ENCODE data around the gene SPRING1.
"Not testable (repeated sequence)": the region's sequence is repeated elsewhere in the genome, so short reads cannot be mapped to it uniquely, and the experiment has no call there.

SPRING1 gene

DNA sequence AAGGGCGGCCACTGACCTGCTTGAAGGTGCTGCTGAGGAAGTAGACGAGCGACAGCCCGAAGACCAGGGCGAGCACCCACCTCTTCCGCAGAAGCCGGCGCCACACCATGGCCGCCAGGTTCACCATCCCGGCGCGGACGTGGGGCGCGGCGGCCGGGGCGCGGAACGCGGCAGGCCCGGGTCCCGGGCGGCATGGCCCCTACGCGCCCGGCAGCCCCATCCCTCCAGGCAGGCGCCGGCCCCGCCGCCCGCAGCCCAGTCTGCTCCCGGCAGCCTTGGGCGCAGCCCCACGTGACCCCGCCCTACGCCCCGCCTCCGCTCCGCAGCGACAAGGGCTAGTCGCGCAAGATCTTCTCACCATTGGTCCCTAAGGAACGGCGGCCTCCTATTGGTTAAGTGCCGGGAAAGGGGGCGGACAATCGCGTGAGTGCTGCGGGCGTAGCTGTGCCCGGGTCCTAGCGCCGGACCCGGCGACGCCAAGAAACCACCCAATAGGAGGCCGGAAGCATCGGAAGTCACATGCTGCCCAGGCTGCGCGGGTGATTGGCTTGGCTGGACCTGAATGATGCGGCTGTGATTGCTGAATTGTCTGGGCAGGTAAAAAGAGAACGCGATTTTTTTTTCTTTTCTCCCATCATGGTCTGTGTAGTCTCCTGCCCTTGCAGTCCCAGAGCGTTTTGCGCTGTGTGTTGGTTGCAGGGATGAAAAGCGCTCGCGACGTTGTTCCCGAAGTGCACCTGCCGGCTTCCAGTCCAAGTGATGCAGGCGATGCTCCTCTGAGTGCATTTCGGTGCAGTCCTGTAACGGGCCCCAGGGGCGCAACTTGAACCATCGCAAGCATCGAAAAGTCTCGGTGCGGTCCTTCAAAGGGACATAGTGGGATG, at the start of gene SPRING1, which contains the start of gene RNFT2:
Gene SPRING1 (minus strand): TSS at position 296 of the 884 bp plus-strand sequence. CDS start 169 bp downstream, at position 127.
Gene RNFT2 (plus strand): TSS at position 542 of the 884 bp plus-strand sequence. CDS start 2,183 bp downstream, outside the sequence.
- DNase-seq, result peak; percentile 98

DNA sequence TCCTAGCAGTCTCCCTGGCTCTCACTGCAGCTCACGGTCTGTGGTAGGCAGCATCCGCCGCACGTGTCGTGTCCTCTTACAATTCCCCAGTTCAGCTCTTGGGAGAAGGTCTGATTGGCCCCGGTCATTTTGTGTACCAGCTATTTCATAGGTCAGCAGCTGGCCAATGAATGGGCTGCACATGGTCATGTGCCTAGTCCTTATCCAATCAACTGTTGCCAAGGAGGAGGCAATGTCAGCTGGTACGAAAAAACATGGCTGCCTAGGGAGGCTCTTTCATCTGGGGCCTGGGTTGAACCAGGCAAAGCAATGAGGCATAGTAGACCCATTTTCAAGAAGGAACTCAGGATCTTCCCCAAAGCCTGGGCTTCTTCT, 46.4 kb upstream of the SPRING1 start:
- no peak for DNase-seq

DNA sequence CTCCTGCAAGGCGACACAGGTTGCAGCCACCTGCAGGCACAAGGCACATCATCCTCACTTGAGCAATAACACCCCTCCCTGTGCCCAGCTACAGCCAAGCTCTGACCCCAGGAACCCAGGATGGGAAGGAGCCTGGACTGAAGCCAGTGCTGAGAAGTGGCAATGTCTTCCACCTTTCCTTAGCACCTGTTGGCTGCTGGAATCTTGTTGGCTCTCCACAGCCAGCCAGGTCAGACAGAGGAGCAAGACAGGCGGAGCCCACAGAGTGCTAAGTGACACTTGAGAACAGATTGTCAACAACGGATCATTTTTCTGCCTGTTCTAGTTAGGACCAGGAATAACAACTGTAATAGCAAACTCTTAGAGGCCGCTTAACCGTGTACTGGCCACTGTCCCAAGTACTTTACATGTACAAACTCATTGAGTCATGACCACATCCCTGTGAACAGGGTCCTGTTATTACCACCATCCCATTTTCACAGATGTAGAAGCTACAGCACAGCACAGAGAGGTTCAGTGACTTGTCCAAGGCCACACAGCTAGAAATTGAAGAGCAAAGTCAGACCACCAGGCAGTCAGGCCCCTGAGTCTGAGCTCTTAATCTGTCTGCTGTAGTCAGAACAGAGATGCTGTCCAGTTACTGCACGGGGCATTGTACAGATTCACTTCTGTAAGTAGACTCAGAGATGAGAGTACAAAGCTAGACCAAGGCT, 45.8 kb upstream of the SPRING1 start:
- no peak for DNase-seq

- DNase-seq, result no peak
These were observed 43.1 kb upstream of the SPRING1 start for GRCh38 chr12:116780942-116781341.

- DNase-seq, result no peak
These were observed 41.7 kb upstream of the SPRING1 start for GRCh38 chr12:116779597-116779996.

DNA sequence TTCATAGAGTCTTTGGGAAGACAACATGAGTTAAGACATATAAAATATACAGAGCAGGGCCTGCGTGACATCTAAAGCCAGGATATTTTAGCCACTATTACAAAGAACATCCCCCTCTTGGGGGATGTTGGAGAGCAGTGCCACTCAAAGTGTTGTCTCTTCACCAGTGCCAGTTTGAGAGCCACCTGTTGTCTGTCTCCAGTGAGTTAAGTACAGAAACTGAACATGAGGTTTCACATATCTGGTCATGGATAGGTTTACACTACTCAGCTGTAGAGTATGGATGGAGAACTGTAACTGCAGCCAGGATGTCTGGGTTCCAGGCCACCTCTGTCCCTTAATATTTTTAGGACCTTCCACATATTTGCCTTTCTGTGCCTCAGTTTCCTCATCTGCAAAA, 39.4 kb upstream of the SPRING1 start:
- DNase-seq, result no peak

DNA sequence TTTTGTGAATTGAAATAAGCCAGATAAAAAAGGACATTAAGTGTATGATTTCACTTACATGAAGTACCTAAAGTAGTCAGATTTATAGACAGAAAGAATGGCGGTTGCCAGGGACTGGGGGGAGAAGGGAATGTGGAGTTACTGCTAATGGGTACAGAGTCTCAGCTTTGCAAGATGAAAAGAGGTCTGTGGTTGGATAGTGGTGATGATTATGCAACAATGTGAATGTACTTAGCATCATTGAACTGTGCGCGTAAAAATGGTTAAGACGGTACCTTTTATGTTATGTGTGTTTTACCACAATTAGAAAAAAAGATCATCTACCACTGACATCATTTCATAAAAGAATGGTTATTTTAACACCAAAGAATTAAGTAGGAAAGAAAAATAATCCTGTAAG, 36.2 kb upstream of the SPRING1 start:
- DNase-seq, result no peak

DNA sequence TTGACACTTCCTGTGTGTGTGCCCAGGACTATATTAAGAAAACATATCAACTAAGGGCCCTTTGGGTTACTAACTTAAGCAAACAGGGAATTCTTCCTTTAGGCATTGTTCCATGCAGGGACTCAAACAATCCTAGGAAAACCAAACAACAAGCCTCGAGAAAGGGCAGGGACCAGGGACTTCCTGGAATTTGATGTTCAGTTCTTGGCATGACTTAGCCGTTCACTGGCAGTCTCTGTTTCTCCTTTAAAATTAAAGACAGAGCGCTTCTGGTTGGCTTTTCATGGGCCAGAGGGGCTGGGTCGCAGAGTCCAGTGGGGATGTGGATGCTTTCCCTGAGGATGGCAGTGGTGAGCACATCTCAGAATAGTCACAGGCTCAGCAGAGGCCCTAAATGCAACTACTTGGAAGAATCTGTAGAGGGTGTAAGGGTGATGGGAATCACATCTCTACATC, 35.4 kb upstream of the SPRING1 start:
- DNase-seq, result no peak

DNA sequence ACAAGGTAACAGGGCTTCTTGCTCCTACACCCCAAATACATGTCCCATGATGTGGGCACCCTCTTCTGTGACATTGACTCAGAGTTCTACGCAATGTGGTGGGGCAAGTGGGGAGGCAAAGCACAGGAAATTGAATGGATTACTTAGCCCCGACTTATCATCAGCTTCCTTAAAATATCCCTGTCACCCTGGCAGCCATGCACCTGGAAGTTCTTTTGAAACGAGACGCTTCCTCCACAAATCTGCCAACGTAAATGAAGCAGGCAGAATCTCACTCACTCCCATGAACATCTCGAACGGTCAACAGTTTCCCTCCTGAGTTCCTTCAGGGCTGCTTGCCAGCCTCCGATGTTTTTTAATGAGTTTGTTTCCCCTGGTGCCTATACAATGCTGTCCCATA, 33.8 kb upstream of the SPRING1 start:
- no peak for DNase-seq

DNA sequence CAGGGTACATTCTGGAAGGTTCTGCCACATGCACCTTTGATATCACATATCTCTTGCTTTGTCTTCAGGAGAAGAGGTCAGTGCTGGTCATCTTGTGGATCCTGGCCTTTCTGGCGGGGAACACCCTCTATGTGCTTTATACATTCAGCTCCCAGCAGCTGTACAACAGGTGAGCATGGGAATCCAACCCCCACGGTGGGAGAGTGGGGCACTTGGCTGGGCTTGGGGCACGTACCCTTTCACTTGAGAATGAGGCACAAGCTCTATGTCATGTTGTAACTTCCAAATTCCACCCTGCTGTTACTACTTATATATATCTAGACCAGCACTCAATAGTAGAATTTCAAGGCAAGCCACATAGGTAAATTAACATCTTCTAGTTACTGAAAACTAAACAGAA, 28.9 kb upstream of the SPRING1 start:
- DNase-seq, result no peak

DNA sequence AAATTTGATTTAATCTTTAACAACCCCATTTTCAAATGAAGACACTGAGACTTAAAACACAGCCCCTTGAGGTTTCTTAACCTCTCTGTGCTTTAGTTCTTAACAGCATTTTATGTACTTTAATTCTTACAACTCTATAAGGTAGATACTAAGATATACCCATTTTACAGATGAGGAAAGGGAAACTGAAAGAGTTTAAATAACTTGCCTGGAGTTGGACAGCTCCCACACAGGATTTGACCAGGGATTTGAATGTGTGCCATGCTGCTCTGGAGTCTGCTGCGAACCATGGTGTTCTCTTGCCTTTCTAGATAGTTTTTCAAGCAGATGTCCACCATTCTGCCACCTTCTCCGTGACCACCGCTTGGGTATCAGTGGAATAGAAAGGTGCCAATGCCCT, 28.4 kb upstream of the SPRING1 start:
- no peak for DNase-seq

GRCh38 chr12:116765271-116765670, 27.4 kb upstream of the SPRING1 start:
- no peak for DNase-seq

DNA sequence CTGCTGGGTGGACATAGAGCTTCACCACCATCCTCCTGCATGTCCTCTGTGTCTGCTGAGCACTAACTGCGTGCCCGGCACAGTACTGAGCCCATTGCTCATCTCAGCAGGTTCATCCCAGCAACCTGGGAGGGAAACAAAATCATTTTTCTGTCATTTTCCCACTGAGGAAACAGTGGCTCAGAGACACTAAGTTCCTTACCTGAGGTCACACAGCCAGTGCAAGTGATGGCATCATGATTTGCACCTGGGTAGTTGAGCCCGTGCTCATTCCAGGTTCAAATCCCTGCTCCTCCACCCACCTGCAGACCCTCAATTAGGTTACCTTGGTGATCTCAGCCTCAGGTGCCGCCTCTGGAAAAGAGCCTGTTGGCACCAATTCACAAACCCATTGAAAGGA, 23.6 kb upstream of the SPRING1 start:
- DNase-seq, result no peak

- no peak for DNase-seq
These were observed 22.8 kb upstream of the SPRING1 start for GRCh38 chr12:116760622-116761020.

- no peak for DNase-seq
These were observed 22.1 kb upstream of the SPRING1 start for GRCh38 chr12:116759783-116760621.

DNA sequence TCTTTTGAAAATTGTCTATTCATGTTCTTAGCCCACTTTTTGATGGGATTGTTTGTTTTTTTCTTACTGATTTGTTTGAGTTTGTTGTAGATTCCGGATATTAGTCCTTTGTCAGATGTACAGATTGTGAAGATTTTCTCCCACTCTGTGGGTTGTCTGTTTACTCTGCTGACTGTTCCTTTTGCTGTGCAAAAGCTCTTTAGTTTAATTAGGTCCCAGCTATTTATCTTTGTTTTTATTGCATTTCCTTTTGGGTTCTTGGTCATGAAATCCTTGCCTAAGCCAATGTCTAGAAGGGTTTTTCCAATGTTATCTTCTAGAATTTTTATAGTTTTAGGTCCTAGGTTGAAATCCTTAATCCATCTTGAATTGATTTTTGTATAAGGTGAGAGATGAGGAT, 16.9 kb upstream of the SPRING1 start:
- not testable (repeated sequence) for DNase-seq

DNA sequence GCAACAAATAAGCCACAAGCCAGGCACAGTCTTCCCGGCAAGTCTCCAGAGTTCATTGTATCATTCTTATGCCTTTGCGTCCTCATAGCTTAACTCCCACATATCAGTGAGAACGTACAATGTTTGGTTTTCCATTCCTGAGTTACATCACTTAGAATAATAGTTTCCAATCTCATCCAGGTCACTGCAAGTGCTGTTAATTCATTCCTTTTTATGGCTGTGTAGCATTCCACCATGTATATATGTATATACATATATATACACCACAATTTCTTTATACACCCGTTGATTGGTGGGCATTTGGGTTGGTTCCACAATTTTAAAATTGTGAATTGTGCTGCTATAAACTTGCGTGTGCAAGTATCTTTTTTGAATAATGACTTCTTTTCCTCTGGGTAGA, 16.2 kb upstream of the SPRING1 start:
- DNase-seq, result not testable (repeated sequence)

DNA sequence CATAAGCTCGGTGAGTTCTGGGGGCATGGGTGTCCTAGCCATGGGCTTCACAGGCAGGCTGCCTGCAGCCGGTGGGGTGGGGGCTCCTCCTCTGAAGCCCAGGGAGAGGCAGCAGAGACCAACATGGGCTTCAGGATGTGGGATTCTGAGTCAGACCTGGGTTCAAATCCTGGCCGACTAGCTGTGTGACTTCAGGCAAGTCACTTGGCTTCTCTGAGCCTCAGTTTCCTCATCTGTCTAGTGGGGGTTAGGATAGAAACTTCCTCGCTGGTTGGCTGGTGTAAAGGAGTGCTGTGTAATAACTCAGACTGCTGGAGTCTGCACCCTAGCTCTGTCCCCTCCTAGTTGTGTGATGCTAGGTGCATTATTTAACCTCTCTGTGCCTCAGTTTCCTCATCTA, 12.4 kb upstream of the SPRING1 start:
- DNase-seq, result no peak

DNA sequence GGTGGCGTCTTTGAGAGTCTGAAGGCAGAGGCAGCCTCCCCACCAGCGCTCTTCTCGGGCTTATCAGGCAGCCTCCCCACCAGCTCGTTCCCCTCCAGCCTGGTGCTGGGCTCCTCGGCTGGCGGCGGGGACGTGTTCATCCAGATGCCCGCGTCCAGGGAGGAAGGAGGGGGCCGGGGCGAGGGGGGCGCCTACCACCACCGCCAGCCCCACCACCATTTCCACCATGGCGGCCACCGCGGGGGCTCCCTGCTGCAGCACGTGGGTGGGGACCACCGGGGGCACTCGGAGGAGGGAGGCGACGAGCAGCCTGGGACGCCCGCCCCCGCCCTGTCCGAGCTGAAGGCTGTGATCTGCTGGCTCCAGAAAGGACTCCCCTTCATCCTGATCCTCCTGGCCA, 12.0 kb upstream of the SPRING1 start:
- DNase-seq, result no peak

DNA sequence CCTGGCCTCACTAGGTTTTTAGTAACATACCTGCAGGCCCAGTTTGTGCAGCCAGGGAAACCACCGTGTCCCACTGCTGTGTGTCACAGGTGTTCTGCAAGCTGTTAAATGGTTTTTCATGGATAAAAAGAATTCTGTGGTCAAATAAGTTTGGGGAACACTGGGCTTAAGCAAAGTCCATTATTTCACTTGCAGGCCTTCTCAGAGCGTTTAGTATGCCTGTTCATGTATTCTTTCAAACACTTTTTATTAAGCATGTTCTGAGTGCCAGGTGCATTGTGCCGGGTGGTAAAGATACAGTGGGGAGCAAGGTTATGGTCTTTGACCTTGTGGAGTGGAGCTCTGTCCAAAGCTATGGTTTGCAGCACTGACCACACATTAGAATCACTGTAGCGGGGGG, 7.7 kb upstream of the SPRING1 start:
- no peak for DNase-seq

DNA sequence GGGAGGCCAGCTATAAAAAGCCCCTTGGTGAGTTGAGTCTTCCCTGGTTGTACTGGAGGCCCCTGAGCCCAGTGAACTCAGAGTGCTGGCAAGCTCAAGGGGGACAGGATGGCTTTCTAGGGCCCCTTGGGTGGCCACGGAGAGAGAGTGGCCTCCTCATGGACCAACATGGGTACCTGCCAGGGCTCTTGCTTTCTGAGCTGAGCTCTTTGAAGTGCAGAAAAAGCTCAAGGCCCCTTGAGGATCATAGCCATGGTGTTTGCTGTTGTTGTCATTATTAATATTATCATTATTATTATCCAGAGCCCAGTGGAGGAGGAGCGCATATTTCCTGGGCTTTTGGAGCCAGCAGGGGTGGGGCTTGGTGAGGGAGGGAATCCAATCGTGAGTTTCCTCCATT, 6.9 kb upstream of the SPRING1 start:
- DNase-seq, result no peak

DNA sequence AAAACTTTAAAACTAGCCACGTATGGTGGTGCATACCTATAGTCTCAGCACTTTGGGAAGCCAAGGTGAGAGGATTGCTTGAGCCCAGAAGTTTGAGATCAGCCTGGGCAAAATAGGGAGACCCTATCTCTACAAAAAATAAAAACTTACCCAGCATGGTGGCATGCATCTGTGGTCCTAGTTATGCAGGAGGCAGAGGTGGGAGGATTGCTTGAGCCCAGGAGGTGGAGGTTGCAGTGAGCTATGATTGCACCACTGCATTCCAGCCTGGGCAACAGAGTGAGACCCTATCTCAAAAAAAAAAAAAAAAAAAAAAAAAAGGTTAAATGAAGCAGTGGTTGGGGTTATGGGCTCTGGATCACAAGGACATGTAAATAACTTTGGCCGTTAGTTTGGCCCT, 4.9 kb upstream of the SPRING1 start:
- DNase-seq, result not testable (repeated sequence)

- DNase-seq, result no peak
These were observed 1.6 kb upstream of the SPRING1 start for GRCh38 chr12:116739381-116739887.

All from activated CD8-positive, alpha-beta memory T cell treated with anti-CD3 and anti-CD28 coated beads, Interleukin-2, amount 50 U/mL, for 48 hours (primary cell).